Gastroesophageal sphincter (tissue), 3 donors: Measurements from ENCODE around the gene TMEM91.

Experiments
- EP300 ChIP-seq: sonication (generic); formaldehyde crosslinking; IDR thresholded peaks from one replicate; pipeline ENCODE4 v1.6.1; 2017; ENCODE audit warnings: antibody characterized with exemption, mild to moderate bottlenecking
- POLR2A ChIP-seq, 2 donors: fragments of 450-650 bp; IDR thresholded peaks; one replicate each; pipeline ENCODE4 v1.6.1; 2017; ENCODE audit warnings: antibody characterized with exemption in 2 of 2, mild to moderate bottlenecking in 2 of 2, moderate library complexity in 1 of 2
- TF ChIP-seq, protein P1 (sequence below), 4 experiments: fragments of 200-600 bp in 2 of 4; fragments of 450-650 bp in 2 of 4; sonication (generic) in 1 of 4; IDR thresholded peaks; one replicate each; pipeline ENCODE4 v1.5.1; 2017 to 2019; ENCODE audit warnings: antibody characterized with exemption in 4 of 4, mild to moderate bottlenecking in 2 of 4, moderate library complexity in 2 of 4

DNA sequence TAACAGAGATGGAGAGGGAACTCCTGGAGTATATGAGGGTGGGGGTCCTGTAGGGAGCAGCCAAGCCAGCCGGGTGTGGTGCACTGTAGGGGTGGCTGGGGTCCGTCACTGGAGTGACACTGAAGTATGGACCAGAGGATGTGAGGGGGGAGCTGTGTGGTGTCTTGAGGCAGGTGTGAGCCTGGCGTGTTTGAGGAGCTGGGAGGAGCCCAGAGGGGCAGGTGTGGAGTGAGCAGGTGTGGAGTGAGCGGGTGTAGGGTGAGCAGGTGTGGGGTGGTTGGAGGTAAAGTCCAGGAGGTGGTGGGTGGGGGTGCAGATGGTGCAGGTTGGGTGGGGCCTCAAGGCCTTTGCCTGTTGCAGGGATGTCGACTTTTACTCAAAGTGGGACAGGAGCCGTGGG is 45.0 kb downstream of the TMEM91 start:
- TF ChIP-seq, protein P1, sequence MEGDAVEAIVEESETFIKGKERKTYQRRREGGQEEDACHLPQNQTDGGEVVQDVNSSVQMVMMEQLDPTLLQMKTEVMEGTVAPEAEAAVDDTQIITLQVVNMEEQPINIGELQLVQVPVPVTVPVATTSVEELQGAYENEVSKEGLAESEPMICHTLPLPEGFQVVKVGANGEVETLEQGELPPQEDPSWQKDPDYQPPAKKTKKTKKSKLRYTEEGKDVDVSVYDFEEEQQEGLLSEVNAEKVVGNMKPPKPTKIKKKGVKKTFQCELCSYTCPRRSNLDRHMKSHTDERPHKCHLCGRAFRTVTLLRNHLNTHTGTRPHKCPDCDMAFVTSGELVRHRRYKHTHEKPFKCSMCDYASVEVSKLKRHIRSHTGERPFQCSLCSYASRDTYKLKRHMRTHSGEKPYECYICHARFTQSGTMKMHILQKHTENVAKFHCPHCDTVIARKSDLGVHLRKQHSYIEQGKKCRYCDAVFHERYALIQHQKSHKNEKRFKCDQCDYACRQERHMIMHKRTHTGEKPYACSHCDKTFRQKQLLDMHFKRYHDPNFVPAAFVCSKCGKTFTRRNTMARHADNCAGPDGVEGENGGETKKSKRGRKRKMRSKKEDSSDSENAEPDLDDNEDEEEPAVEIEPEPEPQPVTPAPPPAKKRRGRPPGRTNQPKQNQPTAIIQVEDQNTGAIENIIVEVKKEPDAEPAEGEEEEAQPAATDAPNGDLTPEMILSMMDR (IDR thresholded peaks at IDR 0.05): no peak
- TF ChIP-seq EP300 (no peak), POLR2A (IDR thresholded peaks at IDR 0.05) (no peak)
